GM19463 (cell line): ENCODE results near the gene NTM.
"Not testable (repeated sequence)": the region's sequence is repeated elsewhere in the genome, so short reads cannot be mapped to it uniquely, and the experiment has no call there.

Source experiments
- ATAC-seq: cut with Tn5 transposase; IDR thresholded peaks from one replicate; pipeline ENCODE4 v1.9.1; 2021; ENCODE audit warnings: mild to moderate bottlenecking, moderate library complexity; ENCODE audit not compliant: unreplicated experiment

NTM gene

DNA sequence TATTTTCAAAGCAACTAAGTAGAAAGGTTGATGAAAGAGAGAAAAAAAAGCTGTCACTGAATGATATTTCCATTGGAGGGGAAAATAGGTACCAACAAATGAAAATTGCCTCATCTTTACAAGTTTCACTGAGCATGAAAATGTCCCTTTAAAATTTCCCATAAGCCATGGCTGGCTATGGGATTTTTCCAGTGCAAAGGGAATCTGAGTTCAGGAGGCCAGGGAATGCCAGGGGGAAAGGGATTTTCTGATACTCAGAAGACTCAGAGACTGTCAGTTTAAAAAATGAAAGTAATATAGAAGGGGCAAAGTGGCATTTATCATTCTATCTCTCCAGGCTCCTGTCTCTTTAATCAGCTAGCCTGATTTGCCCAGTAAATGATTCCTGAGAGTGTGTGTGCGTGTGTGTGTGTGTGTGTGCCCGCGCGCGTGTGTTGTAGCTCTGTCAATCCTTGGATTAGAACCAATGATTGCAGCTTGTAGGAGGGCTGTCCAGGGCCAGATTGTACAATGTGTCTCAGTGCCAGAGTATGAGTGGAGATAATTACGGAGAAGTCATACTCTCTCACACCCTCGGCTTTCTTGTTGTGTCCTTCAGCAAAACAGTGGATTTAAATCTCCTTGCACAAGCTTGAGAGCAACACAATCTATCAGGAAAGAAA, at the start of gene NTM:
NTM (plus strand) TSS at position 526 of the 662 bp plus-strand sequence.
- ATAC-seq, result no peak

DNA sequence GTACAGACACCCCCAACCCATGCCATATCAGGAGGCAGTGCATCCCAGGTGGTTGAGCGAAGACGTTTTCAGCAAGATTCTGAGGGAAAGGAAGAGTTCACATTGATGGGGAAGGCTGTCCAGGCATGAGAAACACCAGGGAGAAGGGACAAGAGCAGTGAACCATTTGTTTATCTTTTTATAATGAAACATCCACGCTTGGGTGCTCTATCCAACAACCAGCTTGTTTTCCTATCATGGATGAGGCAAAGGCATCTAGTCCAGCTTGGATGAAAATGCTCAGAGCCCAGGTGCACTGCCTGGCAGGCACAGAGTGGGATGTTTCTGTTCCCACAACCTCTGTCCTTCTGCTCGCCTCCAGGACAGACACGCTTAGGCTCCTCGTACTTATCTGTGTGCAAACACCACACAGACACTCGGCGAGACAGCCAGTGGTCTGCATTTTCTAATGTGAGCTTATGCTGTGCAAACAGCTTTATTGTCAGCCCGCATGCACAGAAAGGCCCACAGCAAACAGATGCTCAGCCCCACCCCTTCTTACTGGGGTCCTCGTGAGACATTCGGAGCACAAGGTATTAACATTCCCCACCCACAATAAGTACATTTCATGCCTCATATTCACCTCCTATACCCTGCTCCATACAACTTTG, 45.4 kb upstream of the NTM start:
- ATAC-seq, result no peak

DNA sequence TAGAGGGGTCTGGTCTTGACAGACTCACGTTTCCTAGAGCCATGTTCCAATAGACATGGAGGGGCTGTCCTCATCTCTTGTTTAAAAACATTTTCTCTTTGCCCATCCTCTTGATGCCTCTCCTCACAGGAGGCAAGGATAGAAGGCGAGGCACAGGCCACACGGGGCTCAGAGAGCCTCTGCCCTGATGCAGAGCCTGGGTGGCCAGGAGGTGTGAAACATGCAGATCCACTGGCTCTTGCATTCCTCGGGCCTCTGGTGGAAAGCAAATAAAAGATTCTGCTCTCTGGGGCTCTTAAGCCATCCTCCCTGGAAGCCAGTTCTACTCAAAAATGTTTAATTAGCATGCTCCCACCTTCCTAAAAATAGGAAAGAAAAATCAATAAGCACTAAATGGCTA, 43.6 kb upstream of the NTM start:
- no peak for ATAC-seq

DNA sequence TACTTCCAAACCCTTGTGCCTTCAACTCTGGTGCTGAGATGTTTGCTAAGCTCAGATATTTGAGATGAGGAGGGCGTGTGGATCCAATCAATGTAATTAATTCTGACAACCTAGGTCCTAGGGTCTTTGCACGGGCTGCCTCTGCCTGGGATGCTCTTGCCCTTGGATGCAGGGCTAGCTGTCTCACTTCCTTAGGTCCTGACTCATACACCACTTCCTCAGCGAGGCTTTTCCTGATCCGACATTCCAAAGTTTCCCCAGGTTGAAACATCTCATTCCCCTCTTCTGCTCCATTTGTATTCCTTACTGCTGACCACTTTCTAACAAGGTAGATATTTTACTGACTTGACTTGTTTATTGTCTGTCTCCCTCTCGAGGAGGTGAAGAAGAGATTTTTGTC, 43.0 kb upstream of the NTM start:
- no peak for ATAC-seq

DNA sequence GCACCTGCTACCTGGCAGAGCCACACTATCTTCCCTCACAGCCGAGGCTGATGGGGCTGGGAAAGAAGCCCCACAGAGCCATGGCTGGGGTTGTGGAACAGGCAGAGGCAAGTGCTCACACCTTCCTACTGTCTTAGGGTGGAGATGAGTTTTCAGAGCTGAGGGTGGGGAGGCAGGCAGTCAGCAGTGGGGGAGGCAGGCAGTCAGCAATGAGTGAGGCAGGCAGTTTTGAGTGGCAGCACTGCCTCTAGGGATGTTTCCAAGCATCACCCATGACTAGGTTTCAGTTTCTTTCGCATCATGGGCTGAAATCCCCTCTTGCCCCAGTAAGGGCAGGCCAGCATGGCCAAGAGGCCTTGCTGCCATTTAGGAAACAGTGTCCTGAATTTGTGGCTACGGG, 41.6 kb upstream of the NTM start:
- ATAC-seq, result no peak

DNA sequence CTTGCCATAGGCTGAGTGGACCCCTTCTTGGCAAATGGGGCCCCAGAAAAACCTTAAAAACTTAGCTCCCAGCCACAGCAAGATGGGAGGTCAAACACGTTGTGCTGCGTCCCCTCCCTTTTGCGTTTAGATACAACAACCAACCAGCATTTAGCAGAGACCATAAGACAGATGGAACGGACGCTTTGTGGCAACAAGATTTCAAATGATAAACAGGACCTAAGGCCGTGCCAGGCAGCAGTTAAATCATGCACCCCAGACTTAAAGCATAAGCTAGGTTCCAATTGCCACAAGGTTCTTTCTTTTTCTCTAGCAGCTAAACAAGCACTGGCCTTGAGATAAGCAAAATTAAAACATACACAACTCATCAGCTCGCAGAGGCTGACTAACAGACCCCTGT, 39.4 kb upstream of the NTM start:
- ATAC-seq, result no peak

DNA sequence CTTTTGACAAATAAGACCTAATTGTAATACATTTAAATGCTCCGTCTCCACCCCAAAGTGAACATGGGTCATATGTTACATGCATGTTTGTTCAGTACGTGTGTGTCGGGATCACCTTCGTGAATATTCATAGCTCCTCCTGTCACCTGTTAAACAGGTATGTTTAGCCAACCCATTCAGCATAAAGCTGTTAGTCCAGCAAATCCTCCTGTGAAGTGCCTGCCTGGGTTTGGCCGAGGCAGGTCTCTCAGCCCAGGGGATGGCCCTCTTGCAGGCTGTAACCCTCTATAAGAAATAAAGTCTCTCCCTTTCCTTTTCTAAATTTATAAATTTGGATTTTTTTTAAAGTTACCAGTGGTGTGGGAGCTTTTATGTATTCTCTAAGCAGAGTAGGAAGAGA, 38.9 kb upstream of the NTM start:
- ATAC-seq, result no peak

DNA sequence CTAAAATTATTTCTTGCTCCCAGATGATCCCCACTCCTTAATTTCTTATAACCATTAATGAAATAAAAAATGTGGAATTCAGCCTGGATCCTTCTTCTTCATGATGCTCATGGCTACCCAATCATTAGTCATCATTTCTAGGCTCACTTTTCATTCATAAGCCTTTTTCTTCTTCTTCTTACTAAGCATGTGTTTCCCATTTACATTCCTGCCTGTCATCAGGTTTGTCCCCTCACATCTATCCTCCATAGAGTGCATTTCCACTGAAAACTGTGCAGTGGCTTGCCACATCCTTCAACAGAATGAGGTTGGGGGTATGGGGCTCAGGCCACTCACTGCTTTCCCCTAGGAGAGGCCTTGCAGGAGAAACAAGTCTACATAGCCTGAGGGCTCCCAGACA, 35.8 kb upstream of the NTM start:
- no peak for ATAC-seq

DNA sequence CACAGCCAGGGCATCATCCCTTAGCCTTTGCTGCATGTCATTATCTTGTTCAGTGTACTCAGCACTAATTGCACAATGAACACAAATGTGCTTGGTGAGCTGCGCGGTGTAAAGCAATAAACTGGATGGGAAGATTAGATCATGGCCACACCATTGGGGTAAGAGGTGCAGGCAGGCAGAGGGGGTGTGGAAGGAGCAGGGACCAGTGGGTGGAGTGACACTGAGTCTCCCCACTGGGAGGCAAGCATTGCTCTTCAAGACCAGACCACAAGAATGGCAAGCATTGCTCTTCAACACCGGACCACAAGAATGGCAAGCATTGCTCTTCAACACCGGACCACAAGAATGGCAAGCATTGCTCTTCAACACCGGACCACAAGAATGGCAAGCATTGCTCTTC, 28.5 kb upstream of the NTM start:
- ATAC-seq, result not testable (repeated sequence)

DNA sequence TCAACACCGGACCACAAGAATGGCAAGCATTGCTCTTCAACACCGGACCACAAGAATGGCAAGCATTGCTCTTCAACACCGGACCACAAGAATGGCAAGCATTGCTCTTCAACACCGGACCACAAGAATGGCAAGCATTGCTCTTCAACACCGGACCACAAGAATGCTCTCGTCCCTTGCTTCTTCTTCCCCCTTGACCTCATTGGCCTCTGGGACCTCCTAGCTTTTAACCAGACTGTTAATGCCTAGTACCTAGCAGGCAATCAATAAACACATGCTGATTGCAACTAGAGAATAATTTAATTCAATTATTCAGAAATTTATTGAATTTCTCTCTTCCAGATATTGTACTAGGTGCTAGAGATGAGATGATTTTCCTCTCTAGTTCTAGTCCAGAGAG, 28.0 kb upstream of the NTM start:
- ATAC-seq, result not testable (repeated sequence)

DNA sequence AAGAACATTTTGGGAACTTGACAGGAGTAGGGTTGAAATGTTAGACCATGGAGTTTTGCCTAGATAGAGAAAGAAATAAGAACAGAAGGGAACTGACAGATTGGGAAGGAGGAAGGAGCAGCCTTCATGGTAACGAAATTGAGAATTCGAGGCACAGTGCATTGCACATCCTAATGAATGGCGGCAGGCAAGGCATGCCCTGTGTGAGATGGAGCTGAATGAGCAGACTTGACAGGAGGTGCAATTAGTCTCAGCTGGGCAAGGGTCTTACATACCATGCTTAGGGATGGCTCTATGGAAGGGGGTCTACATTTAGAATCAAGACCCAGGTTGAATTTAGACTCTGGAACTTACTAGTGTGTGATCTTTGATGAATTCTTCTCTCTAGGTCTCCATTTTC, 25.0 kb upstream of the NTM start:
- ATAC-seq, result no peak

DNA sequence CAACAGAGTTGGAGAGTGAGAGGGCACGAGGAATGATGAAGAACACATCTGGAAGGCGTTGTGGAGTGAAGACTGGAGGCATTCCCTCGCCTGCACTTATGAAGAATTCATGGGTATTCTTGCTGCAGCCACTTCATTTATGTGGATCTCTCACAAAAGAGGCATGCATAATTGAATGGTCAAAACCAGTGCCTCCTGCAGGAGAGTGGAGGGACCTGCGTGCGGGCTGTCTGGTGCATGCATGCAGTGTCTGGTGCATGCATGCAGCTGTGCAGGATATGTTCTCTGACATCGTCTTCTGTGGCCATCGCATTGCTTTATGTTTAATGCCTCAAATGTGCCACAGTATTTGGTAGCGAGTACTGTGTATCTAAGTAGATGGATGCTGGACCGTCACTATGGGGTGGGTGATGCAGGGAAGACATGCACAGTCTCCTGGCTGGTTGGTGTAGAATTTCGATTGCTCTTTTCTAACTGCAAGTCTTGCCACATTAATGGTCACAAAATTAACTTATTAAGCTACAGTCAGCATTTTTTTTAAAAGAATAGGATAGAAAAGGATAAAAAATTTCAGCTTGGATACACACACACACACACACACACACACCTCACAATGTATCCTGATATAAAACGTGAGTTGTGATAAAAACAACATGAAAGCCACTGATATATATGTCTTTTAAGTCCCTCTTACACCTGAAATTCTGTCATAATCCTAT, 20.9 kb upstream of the NTM start:
- ATAC-seq, result no peak

DNA sequence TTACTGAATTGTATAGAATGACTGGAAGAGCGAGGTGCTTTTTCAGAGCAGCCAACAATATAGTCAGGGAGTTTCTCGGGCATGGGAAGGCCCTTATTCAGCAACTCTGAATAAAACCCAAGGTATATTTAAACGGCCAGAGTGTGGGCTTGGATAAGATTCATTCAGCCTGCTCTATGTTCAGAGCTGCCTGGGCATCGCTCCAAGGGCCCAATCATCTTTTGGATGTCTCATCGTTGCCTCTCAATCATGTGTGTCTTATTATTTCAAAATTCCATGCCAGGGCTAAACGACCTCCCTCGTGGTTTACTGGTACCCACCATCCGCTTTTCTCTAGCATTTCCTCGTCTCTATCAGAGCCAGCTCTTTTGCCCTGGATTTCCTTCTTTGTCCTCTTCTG, 19.5 kb upstream of the NTM start:
- no peak for ATAC-seq

DNA sequence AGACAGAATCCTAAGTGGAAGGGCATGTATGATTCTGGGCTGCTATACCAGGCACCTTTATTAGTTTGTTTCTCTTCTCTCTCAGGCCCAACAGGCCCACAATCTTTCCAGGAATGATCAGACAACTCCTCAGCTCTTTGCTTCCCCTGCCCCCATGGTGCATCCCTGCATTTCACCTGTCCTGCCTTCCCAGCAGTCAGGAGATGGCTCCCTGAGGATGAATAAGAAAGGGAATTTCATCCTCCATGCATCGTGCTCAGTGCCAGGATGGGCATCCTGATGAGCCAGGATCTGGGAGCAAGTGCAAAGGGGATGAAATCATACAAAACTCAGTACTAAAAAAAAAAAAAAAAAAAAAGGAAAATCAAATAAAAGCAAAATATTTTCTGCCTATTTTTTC, 18.6 kb upstream of the NTM start:
- ATAC-seq, result no peak

DNA sequence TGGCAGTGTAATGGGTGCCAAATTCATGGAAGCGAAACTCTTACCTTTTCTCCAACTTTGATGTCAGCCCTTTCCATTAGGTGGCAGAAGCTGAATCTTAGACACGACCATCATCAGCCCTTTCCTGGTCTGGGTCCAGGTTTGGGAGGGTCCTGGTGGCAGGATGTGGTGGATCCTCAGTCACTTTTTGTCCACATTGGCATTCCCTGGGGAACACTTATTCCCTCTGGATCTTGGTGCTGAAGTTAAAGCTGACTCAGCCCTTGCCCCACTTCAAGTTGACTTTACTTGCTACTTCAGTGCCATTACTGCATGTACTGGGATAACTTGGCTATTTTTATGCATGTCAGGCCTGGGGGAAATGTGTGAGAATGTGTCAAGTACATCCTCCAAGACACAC, 16.6 kb upstream of the NTM start:
- no peak for ATAC-seq

DNA sequence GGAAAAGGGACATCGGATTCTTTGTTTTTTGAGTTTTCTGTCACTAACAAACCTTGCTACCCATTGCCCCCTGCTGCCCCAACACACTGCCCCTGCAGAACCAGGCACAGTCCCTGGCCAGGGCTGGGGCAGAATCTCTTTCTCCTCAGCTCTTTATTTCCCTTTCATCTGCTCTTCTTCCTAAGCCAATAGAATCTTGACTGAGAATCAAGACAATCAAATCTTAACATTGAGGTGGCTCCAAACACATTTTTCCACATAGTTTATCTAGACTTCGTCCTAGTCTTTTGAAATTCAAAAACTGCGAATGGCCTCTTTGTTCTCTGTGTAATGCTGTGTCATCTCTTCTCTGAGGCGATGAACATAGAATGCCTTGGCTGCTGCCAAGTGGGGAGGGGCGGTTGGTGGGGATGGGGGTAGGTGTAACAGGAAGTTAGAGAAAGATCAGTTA, 16.1 kb upstream of the NTM start:
- ATAC-seq, result no peak

DNA sequence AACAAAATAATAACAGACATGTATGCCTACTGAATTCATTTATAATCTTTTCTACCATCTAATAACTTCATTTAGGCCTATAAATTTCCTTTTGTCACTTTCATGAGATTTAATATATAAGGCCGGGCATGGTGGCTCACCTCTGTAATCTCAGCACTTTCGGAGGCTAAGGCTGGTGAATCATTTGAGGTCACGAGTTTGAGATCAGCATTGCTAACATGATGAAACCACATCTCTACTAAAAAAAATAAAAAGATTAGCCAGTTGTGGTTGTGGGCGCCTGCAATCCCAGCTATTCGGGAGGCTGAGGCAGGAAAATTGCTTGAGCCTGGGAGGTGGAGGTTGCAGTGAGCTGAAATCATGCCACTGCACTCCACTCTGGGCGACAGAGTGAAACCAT, 14.2 kb upstream of the NTM start:
- no peak for ATAC-seq

DNA sequence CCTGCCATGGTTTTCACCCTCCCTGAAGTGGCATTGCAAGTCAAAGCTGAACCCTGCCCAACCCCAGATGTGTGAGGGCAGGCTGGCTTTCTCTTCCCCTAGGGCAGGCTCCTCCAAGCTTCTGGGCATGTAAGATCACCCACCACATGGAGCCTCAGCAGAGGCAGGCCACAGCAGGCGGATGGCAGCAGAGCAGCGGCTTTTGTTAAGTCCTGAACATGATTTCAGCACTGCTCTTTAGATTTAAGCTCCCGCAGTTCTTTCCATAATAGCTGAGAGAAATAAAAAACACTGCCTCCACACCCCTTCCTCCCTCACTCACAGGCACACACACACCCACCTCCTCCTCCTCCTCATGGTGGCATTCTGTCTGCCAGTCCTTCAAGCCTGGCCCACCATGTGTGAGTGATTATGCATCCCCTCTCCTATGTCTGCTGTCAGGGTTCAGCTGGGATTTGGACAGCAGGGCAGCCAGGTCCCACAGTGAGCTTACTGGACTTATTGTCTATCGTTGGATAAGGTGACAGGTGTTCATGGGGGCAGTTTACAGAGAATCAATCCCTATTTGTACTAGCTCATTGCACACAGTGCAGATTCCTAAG, 5.0 kb upstream of the NTM start:
- no peak for ATAC-seq

DNA sequence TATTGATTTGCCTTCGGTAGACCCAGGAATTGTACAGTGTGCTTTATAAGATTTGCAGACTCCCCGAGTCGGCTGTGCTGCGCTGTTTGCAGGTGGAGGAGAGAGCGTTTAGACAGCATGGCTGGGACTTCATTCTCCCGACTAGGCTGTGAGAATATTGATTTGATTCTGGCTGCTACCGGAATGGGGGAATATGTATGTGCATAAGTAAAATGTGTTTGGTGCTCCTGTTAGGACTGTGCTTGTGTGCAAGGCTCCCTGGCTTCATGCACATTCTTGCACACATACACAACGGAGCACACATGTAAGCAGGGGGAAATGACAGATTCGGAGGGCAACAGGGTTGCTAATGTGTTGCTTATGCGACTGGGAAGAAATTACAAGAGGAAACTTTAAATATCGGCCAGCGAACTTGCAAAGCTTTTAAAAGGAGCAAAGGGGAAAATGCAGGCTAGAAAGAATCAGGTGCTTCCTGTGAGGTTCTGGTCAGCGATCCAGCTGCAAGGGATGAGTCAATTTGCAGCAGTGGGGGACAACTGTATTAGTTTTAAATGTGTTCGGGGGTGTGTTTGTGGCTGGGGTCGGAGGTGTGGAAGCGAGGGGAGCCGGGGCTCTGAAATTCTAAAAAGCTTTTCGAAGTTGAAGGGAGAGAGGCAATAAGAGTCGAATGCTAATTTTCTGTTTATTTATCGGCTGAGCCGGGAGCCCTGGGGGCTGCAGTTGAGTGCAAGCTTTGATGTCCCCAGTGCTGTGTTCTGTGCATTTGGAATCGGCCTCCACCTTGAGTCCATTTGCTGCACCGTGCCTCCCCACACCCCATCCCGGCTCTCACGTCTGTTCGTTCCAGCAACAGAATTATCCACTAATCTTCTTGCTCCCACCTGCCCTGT, 731 bp downstream of the NTM start:
- no peak for ATAC-seq

DNA sequence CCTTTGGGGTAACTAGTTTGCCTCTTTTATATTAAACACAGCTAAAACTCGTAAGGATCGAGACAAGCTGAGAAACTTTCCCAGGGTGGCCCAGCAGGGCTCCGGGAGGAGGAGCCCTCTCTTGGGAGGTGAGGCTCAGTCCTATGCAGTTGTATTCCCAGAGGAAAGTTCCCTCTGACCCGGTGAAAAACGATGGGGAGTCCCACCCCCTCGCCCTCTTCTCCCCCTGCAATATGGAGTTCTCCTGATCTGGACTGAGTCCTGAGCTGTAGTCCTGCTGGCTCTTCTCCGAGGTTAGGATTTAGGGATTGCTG, 1.3 kb downstream of the NTM start:
- no peak for ATAC-seq
